GM12878 (cell line): ENCODE results near the gene ST6GALNAC3. TPM values are rescaled to one million over a fixed set of nuclear protein-coding genes. Genes with fewer than 3 reads are reported as not detected.

Source experiments
- ATF3 ChIP-seq: IDR thresholded peaks from 2 replicates; pipeline ENCODE4 v1.6.1; 2011; ENCODE audit warnings: low read depth, mild to moderate bottlenecking, low read length, moderate library complexity, borderline replicate concordance; ENCODE audit errors: extremely low read depth
- BCL3 ChIP-seq: IDR thresholded peaks from 2 replicates; pipeline ENCODE4 v1.6.1; 2011; ENCODE audit warnings: borderline replicate concordance, low read depth, mild to moderate bottlenecking, moderate library complexity, low read length; ENCODE audit not compliant: insufficient read depth, poor library complexity, severe bottlenecking
- E2F8 ChIP-seq: fragments of 450-650 bp; IDR thresholded peaks from 2 replicates; pipeline ENCODE4 v1.6.1; 2018; ENCODE audit warnings: mild to moderate bottlenecking, low read depth, moderate library complexity; ENCODE audit not compliant: partially characterized antibody
- EP300 ChIP-seq, 2 experiments: fragments of 150-350 bp in 1 of 2; IDR thresholded peaks; 2 replicates each; pipeline ENCODE4 v1.6.1; 2011 to 2012; ENCODE audit warnings: low read depth in 2 of 2, low read length in 2 of 2, borderline replicate concordance in 1 of 2, improper control_type of control experiment in 1 of 2, inconsistent platforms in 1 of 2; ENCODE audit not compliant: control insufficient read depth in 1 of 2
- HCFC1 ChIP-seq: fragments of 150-350 bp; IDR thresholded peaks from 2 replicates; pipeline ENCODE4 v1.6.1; 2014; ENCODE audit warnings: low read length
- POLR2AphosphoS2 ChIP-seq: IDR thresholded peaks from 2 replicates; pipeline ENCODE4 v1.6.1; 2011; ENCODE audit warnings: low read depth, mild to moderate bottlenecking, low read length, improper control_type of control experiment, moderate library complexity
- POU2F2 ChIP-seq: IDR thresholded peaks from 3 replicates; pipeline ENCODE4 v1.6.1; 2011; ENCODE audit warnings: low read depth, mild to moderate bottlenecking, low read length, borderline replicate concordance
- RCOR1 ChIP-seq: conservative IDR thresholded peaks from 2 replicates; pipeline ENCODE4 v1.6.1; 2012; ENCODE audit warnings: low read depth, low read length, improper control_type of control experiment
- TCF3 ChIP-seq: IDR thresholded peaks from 2 replicates; pipeline ENCODE4 v1.6.1; 2012; ENCODE audit warnings: low read depth, mild to moderate bottlenecking, low read length, borderline replicate concordance; ENCODE audit not compliant: insufficient read depth
- polyA plus RNA-seq, 11 experiments: library from polyadenylated mRNA; depleted of rRNA in 4 of 11; unstranded in 6 of 11; stranded (reverse) in 5 of 11; fragments of >200 nt; fragmentation: Nextera tagmentation in 4 of 11; fragmentation: Illumina TruSeq in 1 of 11; extraction: Ambion mirVana in 4 of 11; extraction: Trizol in 1 of 11; gene quantifications; 1 replicate in 1 of 11; 2 replicates in 10 of 11; pipeline versions ENCODE4 v1.2.1 to v1.2.3, GENCODE V29; 2011 to 2016; ENCODE audit warnings: inconsistent platforms in 2 of 11, missing spikeins in 2 of 11, low read depth in 1 of 11
- total RNA-seq, 4 experiments: library from RNA; depleted of rRNA in 3 of 4; stranded (reverse); fragments of >200 nt in 3 of 4; fragmentation: Illumina TruSeq in 1 of 4; extraction: Trizol in 1 of 4; gene quantifications; 2 replicates each; pipeline versions ENCODE4 v1.2.1 to v1.2.3, GENCODE V29; 2013 to 2021

The ST6GALNAC3 gene
- total and polyA plus RNA-seq, 10 of the 15 experiments (the other 5 are each of a cell fraction or from before 2014, with no cell fraction given), result 0.04 to 0.68 (median 0.18) TPM; not detected in 3

- TF ChIP-seq BCL3 (no peak), POU2F2 (no peak), E2F8 (no peak), TCF3 (no peak), EP300 (IDR thresholded peaks at IDR 0.05; ENCODE audit: borderline replicate concordance in 1 of 2, control insufficient read depth in 1 of 2, low read depth in 2 of 2, low read length in 2 of 2) (no peak), HCFC1 (no peak), RCOR1 (no peak), ATF3 (no peak), POLR2AphosphoS2 (no peak)
These were observed 219.3 kb downstream of the ST6GALNAC3 start (continued) for GRCh38 chr1:76293831-76294230.
